Mammary epithelial cell (primary cell): Measurements from ENCODE around the gene NODAL.

Experiments
- CTCF ChIP-seq, 2 donors: IDR thresholded peaks in 1 of 2; conservative IDR thresholded peaks in 1 of 2; 2 replicates each; pipeline ENCODE4 v1.5.1; 2011 to 2012; ENCODE audit warnings: inconsistent platforms in 2 of 2, low read length in 2 of 2, mild to moderate bottlenecking in 2 of 2, control low read depth in 1 of 2, low read depth in 1 of 2; ENCODE audit not compliant: insufficient read depth in 1 of 2; ENCODE audit errors: extremely low read depth in 1 of 2
- EZH2 ChIP-seq: IDR thresholded peaks from 2 replicates; pipeline ENCODE4 v1.6.1; 2012; ENCODE audit warnings: low read length, inconsistent platforms, borderline replicate concordance

DNA sequence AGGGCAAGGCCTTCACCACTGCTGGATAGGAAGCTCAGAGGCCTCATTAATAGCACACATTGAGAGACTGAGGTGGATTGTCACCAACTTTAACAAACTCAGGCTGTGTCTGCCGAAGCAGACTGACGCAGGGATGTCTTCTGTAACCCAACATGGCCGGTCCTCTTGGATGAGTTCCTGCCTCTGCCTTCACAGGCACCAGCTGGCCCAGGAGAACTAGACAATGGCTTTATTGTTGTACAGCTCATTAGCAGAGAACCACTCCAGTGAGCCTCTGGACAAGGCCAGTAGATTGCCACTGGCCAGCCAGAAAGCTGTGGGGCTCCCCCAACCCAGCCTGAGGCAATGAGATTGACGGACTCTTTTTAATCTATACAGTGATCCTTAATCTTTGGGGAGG is 9.4 kb downstream of the NODAL start:
- no peak for TF ChIP-seq CTCF (conservative IDR thresholded peaks at IDR 0.05 in 1 of 2, IDR thresholded peaks at IDR 0.05 in 1 of 2; ENCODE audit: extremely low read depth in 1 of 2, insufficient read depth in 1 of 2, low read depth in 1 of 2, low read length in 2 of 2)
- TF ChIP-seq EZH2 = no peak
